Thoracic aorta (tissue), 2 donors: Measurements from ENCODE around the gene SCAP. TPM values are rescaled to one million over a fixed set of nuclear protein-coding genes. Genes with fewer than 3 reads are reported as not detected.

ENCODE experiments used
- ATAC-seq: fragments of 150-250 bp; one replicate; pipeline ENCODE4 v1.8.0; 2017; ENCODE audit warnings: low read depth; ENCODE audit not compliant: insufficient number of reproducible peaks, low FRiP score
- DNase-seq: peaks from one replicate; pipeline ENCODE4 v3.0.0-alpha.2; 2020; ENCODE audit warnings: low spot score
- H3K27ac ChIP-seq, 2 donors: fragments of 200-600 bp; sonication (generic); 1 replicate in 1 of 2; 2 replicates in 1 of 2; pipeline ENCODE4 v1.5.1; 2016; ENCODE audit warnings: mild to moderate bottlenecking in 2 of 2, moderate library complexity in 2 of 2
- H3K27me3 ChIP-seq: fragments of 200-600 bp; sonication (generic); replicated peaks from 2 replicates; pipeline ENCODE4 v1.6.0; 2016; ENCODE audit warnings: mild to moderate bottlenecking; ENCODE audit not compliant: insufficient read depth
- H3K36me3 ChIP-seq: fragments of 200-600 bp; sonication (generic); one replicate; pipeline ENCODE4 v1.5.1; 2016
- H3K4me1 ChIP-seq, 2 donors: fragments of 200-600 bp; sonication (generic); 1 replicate in 1 of 2; 2 replicates in 1 of 2; pipeline versions ENCODE4 v1.5.1 to v1.6.0; 2016; ENCODE audit warnings: low read depth in 2 of 2, mild to moderate bottlenecking in 1 of 2; ENCODE audit not compliant: control insufficient read depth in 1 of 2
- H3K4me3 ChIP-seq: fragments of 200-600 bp; sonication (generic); 2 replicates; pipeline ENCODE4 v1.5.1; 2016; ENCODE audit warnings: mild to moderate bottlenecking
- H3K9me3 ChIP-seq: fragments of 200-600 bp; sonication (generic); 2 replicates; pipeline ENCODE4 v1.5.1; 2016
- CTCF ChIP-seq: fragments of 200-600 bp; sonication (generic); IDR thresholded peaks from one replicate; pipeline ENCODE4 v1.5.1; 2019; ENCODE audit warnings: antibody characterized with exemption
- total RNA-seq, 2 donors: library from RNA; depleted of rRNA; stranded (reverse); fragments of >200 nt; gene quantifications; one replicate each; pipeline versions ENCODE4 v1.1.0 to v1.2.3, GENCODE V29; 2016

Gene SCAP
- total RNA-seq, 2 donors from 2014 or later, result 80.0 to 106 TPM

- no peak for TF ChIP-seq CTCF
- H3K9me3 ChIP-seq, result no peaks in the 10 kb centered on the region
- ATAC-seq, result no peak
- no peak overlapping the region for H3K4me3 ChIP-seq
- no peaks in the 10 kb centered on the region for H3K4me1 ChIP-seq
- no peak for DNase-seq
- peaks cover 36% of the 10 kb centered on the region for H3K36me3 ChIP-seq
- no peaks in the 10 kb centered on the region for H3K27me3 ChIP-seq
- H3K27ac ChIP-seq, result no peak overlapping the region
These were observed 44.5 kb downstream of the SCAP start for GRCh38 chr3:47431225-47431624.

GRCh38 chr3:47430606-47431005 is 45.1 kb downstream of the SCAP start:
- peaks cover 41% of the 10 kb centered on the region for H3K36me3 ChIP-seq
- DNase-seq (no peak), ATAC-seq (no peak)
- no peak overlapping the region for H3K27ac ChIP-seq
- no peaks in the 10 kb centered on the region for H3K4me1 ChIP-seq
- no peak overlapping the region for H3K4me3 ChIP-seq
- H3K9me3 ChIP-seq, result no peaks in the 10 kb centered on the region
- no peaks in the 10 kb centered on the region for H3K27me3 ChIP-seq
- no peak for TF ChIP-seq CTCF

- H3K27ac ChIP-seq, result no peak overlapping the region
- DNase-seq (no peak), ATAC-seq (no peak)
- H3K9me3 ChIP-seq, result no peaks in the 10 kb centered on the region
- H3K4me3 ChIP-seq, result no peak overlapping the region
- H3K36me3 ChIP-seq, result peaks cover 47% of the 10 kb centered on the region
- no peak for TF ChIP-seq CTCF
- H3K4me1 ChIP-seq, result no peaks in the 10 kb centered on the region
- H3K27me3 ChIP-seq, result no peaks in the 10 kb centered on the region
These were observed 46.1 kb downstream of the SCAP start for GRCh38 chr3:47429476-47430270.

- DNase-seq, result no peak
- Histone ChIP-seq H3K9me3 (no peaks in the 10 kb centered on the region), H3K27me3 (no peaks in the 10 kb centered on the region), H3K4me3 (no peak overlapping the region), H3K4me1 (no peaks in the 10 kb centered on the region), H3K27ac (no peak overlapping the region), H3K36me3 (peaks cover 47% of the 10 kb centered on the region)
- ATAC-seq, result no peak
- no peak for TF ChIP-seq CTCF
These were observed 47.1 kb downstream of the SCAP start for GRCh38 chr3:47428662-47429061.

- TF ChIP-seq CTCF, result no peak
These were observed 47.9 kb downstream of the SCAP start for GRCh38 chr3:47427866-47428265.

More at GRCh38 chr3:47427866-47428265, 47.9 kb downstream of the SCAP start:
- peaks cover 47% of the 10 kb centered on the region for H3K36me3 ChIP-seq
- no peaks in the 10 kb centered on the region for H3K9me3 ChIP-seq
- H3K27ac ChIP-seq, result no peak overlapping the region
- no peak overlapping the region for H3K4me3 ChIP-seq
- DNase-seq (no peak), ATAC-seq (no peak)
- H3K27me3 ChIP-seq, result no peaks in the 10 kb centered on the region
- no peaks in the 10 kb centered on the region for H3K4me1 ChIP-seq
